Type B pancreatic cell (in vitro differentiated cells): Measurements from ENCODE around the gene STXBP4. TPM values are rescaled to one million over a fixed set of nuclear protein-coding genes. Genes with fewer than 3 reads are reported as not detected.
A peak's percentile ranks its signal among the peaks of the same experiment; 100 is the strongest.

ENCODE experiments used
- DNase-seq: peaks from one replicate; pipeline ENCODE4 v3.0.0; 2021; ENCODE audit warnings: mixed read lengths; ENCODE audit not compliant: unreplicated experiment; ENCODE audit errors: extremely low spot score
- H3K27ac Mint-ChIP-seq: 2 replicates; pipeline ENCODE4 v1.8.0; 2021; ENCODE audit warnings: mild to moderate bottlenecking, mixed read lengths
- H3K27me3 Mint-ChIP-seq: 2 replicates; pipeline ENCODE4 v1.8.0; 2021; ENCODE audit warnings: mixed read lengths
- H3K36me3 Mint-ChIP-seq: 2 replicates; pipeline ENCODE4 v1.8.0; 2021; ENCODE audit warnings: mixed read lengths
- H3K4me1 Mint-ChIP-seq: one replicate; pipeline ENCODE4 v1.8.0; 2021; ENCODE audit warnings: mixed read lengths; ENCODE audit not compliant: unreplicated experiment
- H3K4me3 Mint-ChIP-seq: 2 replicates; pipeline ENCODE4 v1.8.0; 2021; ENCODE audit warnings: mild to moderate bottlenecking, mixed read lengths
- H3K9me3 Mint-ChIP-seq: 2 replicates; pipeline ENCODE4 v1.8.0; 2021; ENCODE audit warnings: mixed read lengths
- total RNA-seq: library from RNA; stranded (reverse); gene quantifications from 2 replicates; pipeline ENCODE4 v1.2.1, GENCODE V29; 2021; ENCODE audit warnings: low replicate concordance
- TF ChIP-seq, protein P1 (sequence below): fragments of 200-600 bp; sonication (generic); conservative IDR thresholded peaks from 2 replicates; pipeline ENCODE4 v1.5.0; 2021; ENCODE audit warnings: antibody characterized with exemption, mild to moderate bottlenecking

STXBP4 gene
- total RNA-seq, 1 donor from 2014 or later, result 23.7 TPM

DNA sequence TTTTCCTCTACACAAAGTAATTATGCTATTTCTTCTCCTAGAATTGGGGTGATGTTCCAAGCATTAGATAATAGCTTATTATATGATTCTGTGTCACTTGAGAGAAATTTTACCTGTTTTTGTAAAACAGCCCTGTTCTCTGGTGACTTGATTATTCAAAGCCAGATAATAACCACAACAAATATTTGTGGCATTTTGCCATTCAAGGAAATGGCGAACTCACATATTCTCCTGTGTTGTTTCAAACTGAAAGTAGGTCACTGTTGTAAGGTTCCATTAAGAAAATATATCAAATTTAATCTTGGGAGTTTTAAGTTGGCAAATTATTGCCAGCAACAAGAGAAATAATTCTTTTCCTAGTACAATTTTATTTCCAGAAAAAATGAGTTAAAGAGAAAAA, 124.8 kb downstream of the STXBP4 start:
- no peak for DNase-seq
- no peak overlapping the region for H3K27ac Mint-ChIP-seq
- peaks cover 14% of the 10 kb centered on the region for H3K4me1 Mint-ChIP-seq
- no peaks in the 10 kb centered on the region for H3K27me3 Mint-ChIP-seq
- no peaks in the 10 kb centered on the region for H3K36me3 Mint-ChIP-seq
- H3K4me3 Mint-ChIP-seq, result no peak overlapping the region
- H3K9me3 Mint-ChIP-seq, result no peaks in the 10 kb centered on the region
- TF ChIP-seq, protein P1, sequence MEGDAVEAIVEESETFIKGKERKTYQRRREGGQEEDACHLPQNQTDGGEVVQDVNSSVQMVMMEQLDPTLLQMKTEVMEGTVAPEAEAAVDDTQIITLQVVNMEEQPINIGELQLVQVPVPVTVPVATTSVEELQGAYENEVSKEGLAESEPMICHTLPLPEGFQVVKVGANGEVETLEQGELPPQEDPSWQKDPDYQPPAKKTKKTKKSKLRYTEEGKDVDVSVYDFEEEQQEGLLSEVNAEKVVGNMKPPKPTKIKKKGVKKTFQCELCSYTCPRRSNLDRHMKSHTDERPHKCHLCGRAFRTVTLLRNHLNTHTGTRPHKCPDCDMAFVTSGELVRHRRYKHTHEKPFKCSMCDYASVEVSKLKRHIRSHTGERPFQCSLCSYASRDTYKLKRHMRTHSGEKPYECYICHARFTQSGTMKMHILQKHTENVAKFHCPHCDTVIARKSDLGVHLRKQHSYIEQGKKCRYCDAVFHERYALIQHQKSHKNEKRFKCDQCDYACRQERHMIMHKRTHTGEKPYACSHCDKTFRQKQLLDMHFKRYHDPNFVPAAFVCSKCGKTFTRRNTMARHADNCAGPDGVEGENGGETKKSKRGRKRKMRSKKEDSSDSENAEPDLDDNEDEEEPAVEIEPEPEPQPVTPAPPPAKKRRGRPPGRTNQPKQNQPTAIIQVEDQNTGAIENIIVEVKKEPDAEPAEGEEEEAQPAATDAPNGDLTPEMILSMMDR, result no peak

DNA sequence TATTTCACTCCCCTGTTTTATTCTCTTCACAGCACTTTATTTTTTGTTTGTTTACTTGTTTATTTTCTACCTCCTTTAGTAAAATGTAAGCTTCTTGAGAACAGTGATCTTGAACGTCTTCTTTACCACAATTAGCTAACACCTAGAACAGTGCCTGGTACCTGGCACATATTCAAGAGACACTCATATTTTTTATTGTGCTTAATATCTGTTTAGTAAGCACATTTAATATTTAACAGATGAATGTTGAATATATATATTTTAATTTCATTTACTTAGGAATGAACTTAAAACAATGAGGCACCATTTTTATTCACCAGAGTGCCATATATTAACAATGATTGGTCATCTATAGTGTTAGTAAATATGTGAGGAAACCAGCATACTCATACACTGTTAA, 130.2 kb downstream of the STXBP4 start:
- no peak overlapping the region for H3K27ac Mint-ChIP-seq
- no peaks in the 10 kb centered on the region for H3K9me3 Mint-ChIP-seq
- no peak for DNase-seq
- no peak overlapping the region for H3K4me3 Mint-ChIP-seq
- H3K36me3 Mint-ChIP-seq, result peaks cover 22% of the 10 kb centered on the region
- TF ChIP-seq, protein P1, result no peak
- H3K27me3 Mint-ChIP-seq, result no peaks in the 10 kb centered on the region
- peaks cover 7% of the 10 kb centered on the region for H3K4me1 Mint-ChIP-seq

DNA sequence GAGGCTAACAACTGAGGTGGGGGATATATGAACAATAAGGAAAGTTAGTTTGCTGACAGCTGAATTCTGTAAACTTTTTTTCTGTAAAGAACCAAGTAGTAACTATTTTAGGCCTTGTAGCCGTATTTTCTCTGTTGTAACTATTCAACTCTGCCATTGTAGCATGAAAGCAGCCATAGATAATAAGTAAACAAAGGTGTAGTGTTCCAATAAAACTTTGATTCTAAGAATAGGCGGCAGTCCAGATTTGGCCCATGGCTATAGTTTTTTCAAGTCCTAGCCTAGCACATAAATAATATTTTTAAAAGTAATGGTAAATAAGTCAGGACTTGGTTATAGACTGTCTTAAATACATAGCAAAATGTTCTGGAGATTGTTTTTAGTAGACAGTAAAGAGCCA, 142.0 kb downstream of the STXBP4 start:
- no peak for DNase-seq
- peaks cover 26% of the 10 kb centered on the region for H3K36me3 Mint-ChIP-seq
- H3K9me3 Mint-ChIP-seq, result peaks cover 11% of the 10 kb centered on the region
- no peaks in the 10 kb centered on the region for H3K27me3 Mint-ChIP-seq
- no peaks in the 10 kb centered on the region for H3K4me1 Mint-ChIP-seq
- TF ChIP-seq, protein P1, result no peak
- H3K4me3 Mint-ChIP-seq, result no peak overlapping the region
- H3K27ac Mint-ChIP-seq, result no peak overlapping the region

DNA sequence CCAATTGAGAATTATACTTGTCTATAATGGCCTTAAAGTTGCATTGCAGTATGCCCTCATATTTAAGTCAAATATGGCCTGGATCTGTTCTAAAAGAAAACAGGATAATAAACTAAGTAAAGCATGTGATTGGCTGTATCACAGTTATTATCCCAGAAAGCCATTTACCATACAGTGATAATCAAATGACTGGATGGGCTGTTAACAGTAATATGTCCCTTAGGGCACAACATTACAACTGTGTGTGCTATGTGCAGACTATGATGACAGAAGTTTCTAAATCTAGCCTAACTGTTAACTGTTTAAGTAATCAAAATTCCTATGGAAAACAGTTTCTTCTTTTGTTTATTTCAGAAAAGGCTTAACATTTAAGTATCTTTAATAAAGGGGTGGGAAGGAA, 145.7 kb downstream of the STXBP4 start:
- Mint-ChIP-seq H3K27ac (no peak overlapping the region), H3K27me3 (no peaks in the 10 kb centered on the region), H3K4me3 (no peak overlapping the region), H3K4me1 (no peaks in the 10 kb centered on the region), H3K9me3 (no peaks in the 10 kb centered on the region), H3K36me3 (peaks cover 10% of the 10 kb centered on the region)
- TF ChIP-seq, protein P1, result no peak
- DNase-seq, result no peak

DNA sequence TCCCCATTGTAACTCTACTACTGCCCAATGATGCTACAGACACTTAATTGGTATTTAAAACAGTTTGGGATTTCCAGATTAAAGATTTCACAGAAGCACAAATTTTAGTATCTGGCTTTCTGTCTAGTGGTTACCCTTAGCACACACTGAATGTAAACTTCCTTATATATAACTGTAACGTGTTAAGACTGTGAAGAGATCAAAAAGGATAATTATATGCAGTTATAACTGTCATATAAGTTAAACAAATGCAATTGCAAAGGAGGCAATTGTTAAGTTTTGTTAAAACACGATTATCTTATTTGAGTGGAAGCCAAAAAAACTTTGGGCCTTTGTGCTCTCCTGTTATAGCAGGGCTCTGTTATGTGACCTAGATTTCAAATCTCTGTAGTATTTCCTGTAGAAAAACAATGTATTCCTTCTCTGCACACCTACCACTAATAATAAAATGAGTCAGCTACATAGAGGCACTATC, 147.9 kb downstream of the STXBP4 start:
- H3K27me3 Mint-ChIP-seq, result no peaks in the 10 kb centered on the region
- H3K4me3 Mint-ChIP-seq, result no peak overlapping the region
- H3K4me1 Mint-ChIP-seq, result no peaks in the 10 kb centered on the region
- no peak for DNase-seq
- peaks cover 4% of the 10 kb centered on the region for H3K36me3 Mint-ChIP-seq
- no peaks in the 10 kb centered on the region for H3K9me3 Mint-ChIP-seq
- TF ChIP-seq, protein P1, result no peak
- H3K27ac Mint-ChIP-seq, result peak overlapping the region; percentile 0

DNA sequence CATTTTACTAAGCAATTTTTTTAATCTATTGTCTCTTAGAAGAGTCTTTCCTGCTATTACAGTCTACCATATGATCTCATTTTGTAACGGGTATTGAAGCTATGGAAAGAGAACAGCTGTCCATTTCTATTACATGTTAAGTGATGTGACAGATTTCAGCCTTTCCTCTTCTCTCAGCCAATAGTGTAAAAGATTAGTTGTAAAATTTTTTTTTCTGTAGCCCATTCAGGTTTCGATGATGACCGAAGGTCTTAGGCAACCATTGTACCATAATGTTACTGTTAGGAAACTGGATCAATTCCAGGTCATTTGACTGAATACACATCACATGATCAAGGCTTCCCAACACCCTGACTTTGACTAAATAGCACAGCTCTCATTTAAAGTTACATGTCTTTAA, 148.6 kb downstream of the STXBP4 start:
- TF ChIP-seq, protein P1, result no peak
- no peaks in the 10 kb centered on the region for H3K27me3 Mint-ChIP-seq
- DNase-seq, result no peak
- H3K36me3 Mint-ChIP-seq, result peaks cover 4% of the 10 kb centered on the region
- no peaks in the 10 kb centered on the region for H3K4me1 Mint-ChIP-seq
- peak overlapping the region; percentile 71 for H3K27ac Mint-ChIP-seq
- H3K4me3 Mint-ChIP-seq, result no peak overlapping the region
- H3K9me3 Mint-ChIP-seq, result no peaks in the 10 kb centered on the region
